HG03565 (cell line): ENCODE data around the gene OR4D2.

Experiments
- ATAC-seq: cut with Tn5 transposase; IDR thresholded peaks from one replicate; pipeline ENCODE4 v1.9.1; 2021; ENCODE audit warnings: mild to moderate bottlenecking, moderate library complexity; ENCODE audit not compliant: unreplicated experiment

OR4D2 gene

GRCh38 chr17:58172369-58173071, 5.7 kb downstream of the OR4D2 start:
- ATAC-seq, result no peak

DNA sequence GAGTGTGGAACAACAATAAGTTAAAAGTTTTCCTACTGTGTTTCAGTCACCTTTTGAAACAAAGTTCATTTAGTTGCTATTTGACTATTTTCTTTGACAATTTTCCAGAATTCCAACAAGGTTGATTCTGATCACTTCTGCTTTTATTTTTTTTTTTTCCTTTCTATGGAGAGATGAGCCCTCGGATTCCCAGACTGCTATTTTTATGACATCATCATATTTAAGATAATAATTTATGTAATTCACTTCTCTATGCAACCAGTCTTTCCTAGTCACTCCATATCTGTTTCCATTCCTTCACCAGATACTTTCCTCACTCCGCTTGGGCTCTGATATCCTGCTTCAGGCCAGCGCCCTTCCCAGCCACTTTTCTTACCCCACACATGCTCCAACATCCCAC, 8.1 kb downstream of the OR4D2 start:
- no peak for ATAC-seq

DNA sequence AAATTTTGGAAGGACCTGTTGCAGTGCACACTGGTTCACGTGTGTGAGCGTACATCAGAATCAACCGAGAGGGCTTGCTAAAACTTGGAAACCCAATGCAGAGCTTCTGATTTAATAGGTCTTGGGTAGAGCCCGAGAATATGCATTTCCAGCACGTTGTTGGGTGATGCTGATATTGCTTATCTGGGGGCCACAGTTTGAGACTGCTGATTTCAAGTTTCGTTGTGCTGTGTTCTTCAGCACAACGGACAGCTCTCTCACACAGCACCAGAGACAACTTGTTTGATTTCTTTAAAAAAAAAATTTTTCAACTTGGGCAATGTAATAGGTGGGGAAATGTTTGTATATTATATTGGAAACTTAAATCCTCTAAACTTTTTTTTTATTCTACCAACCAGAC, 9.4 kb downstream of the OR4D2 start:
- no peak for ATAC-seq

DNA sequence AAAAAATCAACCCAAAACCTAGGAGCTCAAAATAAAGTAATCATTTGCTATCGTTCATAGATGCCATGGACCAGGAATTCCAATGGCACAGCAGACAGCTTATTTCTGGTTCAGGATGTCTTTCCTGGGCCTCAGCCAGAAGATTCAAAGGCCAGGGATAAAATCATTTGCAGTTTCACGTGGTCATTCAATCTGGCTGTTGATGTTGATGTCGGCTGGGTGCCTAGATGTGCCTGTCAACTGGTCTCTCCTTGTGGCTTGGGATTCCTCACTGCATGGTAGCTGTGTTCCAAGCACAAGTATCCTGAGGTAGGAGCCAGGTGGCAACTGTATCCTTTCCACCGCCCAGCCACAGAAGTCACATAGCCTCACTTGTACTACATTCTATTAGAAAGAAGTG, 15.0 kb downstream of the OR4D2 start:
- ATAC-seq, result no peak

DNA sequence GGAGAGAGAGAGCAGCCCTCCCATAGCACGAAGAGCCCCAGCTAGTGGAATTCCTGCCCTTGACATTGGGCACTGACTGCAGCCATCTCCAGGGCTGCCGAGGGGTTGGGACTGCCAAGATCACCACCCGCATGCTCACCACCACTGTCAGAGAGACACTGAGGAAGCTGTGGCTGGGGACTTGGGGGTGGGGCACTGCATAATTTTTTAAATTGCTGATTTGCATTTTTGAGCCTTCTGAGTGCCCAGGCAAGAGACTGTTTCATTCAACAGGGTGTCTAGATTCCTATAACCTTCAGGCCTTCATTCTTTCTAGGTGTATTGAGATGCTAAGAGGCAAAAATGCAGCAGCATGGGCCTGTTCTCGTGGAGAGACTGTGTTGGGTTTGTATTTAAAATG, 16.7 kb downstream of the OR4D2 start:
- no peak for ATAC-seq

DNA sequence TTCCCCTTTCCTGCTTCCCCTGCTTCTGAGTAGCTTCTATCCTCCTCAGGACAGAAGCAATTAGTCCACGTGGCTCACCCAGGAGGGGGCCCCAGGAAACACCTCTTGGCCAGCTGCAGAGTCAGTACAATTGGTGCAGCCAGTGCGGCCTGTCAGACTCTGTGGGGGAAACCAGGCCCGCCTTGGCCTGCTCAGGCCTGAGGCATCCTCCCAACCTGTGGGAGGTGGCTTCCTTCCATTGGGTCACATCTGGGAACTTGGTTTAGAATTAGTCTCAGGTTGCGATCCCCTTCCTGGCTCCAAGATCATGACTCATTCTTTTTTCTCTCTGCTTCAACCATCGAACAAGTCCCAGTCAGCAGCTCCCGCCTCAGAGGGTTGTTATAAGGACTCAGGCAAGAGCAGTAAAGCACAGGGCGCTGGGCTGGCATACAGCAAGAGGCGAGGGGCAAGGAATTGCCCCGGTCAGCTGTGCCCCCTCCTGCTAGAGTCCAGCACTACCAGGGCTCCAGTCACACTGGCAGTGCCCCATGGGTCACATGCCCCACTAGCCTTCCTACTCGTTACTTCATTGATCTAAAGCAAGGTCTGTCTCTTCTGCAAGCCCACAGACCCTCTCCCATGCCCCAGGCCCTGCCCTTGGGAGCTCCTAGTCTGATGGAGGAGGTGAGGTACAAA, 17.7 kb downstream of the OR4D2 start:
- no peak for ATAC-seq

GRCh38 chr17:58184986-58185761, 18.4 kb downstream of the OR4D2 start:
- ATAC-seq, result no peak

DNA sequence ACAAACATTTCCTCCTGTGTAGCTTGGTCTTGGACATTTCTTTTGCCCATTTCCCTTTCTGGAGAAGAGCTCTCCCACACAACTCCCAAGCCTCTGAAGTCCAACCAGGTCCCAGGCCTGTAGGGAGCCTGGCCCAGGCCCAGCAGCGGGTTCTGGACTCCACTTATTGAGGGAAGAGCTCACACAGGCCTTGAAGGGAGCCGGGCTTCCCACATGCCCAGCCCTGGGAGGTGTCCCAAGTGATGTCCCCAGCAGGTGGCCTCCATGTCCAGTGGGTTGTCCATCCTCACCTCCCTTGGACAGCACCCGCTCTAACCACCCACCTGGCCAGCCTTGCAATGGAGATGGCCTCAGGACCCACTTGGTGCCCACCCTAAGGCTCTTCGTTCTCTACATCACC, 19.8 kb downstream of the OR4D2 start:
- ATAC-seq, result no peak

GRCh38 chr17:58187063-58187462, 20.3 kb downstream of the OR4D2 start:
- ATAC-seq, result no peak

GRCh38 chr17:58187675-58188074, 20.9 kb downstream of the OR4D2 start:
- ATAC-seq, result no peak

- no peak for ATAC-seq
Observed at GRCh38 chr17:58189436-58190146, 22.8 kb downstream of the OR4D2 start.

DNA sequence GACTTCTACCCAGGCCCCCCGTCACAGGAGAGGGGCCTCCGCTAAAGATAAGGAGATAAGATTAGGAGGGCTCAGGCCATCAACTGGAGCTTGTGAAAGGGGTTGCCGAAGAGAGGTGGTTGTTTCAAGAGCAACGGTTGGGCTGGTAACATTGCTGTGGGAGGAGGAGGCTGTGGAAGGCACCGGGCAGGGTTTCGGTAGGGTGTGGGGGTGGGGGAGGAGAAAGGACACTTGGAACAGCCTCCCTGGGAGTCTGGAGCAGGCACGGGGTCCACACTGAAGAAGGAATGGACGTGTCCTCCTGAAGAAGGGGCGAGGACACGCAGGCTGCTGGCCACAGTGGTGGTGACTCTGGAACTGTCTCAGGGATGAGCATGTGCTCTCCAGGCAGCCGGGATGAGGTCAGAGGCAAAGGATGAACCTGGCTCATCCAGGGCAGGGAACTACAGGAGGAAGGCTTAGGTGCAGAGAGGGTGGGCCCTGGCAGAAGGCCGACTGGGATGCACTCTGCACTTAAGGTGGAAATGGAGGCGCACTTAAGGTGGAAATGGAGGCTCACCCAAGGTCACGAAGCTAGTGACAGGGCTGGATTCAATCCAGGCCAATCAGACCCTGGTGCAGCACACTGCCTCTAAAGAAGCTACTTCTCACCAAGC, 24.6 kb downstream of the OR4D2 start:
- ATAC-seq, result no peak

GRCh38 chr17:58192612-58193011, 25.8 kb downstream of the OR4D2 start, which contains the start of gene EPX:
EPX (plus strand) TSS chr17:58192726; CDS start chr17:58192847, 121 bp downstream.
- ATAC-seq, result no peak

GRCh38 chr17:58193641-58194255, 27.0 kb downstream of the OR4D2 start:
- ATAC-seq, result no peak

- ATAC-seq, result no peak
Observed at GRCh38 chr17:58195518-58196123, 28.8 kb downstream of the OR4D2 start.

- no peak for ATAC-seq
Observed at GRCh38 chr17:58196610-58197009, 29.8 kb downstream of the OR4D2 start.

GRCh38 chr17:58200024-58200633, 33.3 kb downstream of the OR4D2 start:
- ATAC-seq, result no peak

DNA sequence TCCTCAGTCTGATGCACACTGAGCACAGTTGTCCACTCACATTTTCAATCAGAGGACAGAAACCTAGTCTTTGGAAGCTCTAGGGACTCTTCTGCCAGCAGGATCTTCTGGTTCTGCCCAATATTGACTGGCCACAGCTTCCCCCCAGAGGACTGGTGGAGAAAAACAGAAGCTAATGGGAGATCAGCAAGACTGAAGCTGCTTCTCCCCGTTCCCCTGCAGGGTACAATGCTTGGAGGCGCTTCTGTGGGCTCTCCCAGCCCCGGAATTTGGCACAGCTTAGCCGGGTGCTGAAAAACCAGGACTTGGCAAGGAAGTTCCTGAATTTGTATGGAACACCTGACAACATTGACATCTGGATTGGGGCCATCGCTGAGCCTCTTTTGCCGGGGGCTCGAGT, 36.1 kb downstream of the OR4D2 start:
- no peak for ATAC-seq

DNA sequence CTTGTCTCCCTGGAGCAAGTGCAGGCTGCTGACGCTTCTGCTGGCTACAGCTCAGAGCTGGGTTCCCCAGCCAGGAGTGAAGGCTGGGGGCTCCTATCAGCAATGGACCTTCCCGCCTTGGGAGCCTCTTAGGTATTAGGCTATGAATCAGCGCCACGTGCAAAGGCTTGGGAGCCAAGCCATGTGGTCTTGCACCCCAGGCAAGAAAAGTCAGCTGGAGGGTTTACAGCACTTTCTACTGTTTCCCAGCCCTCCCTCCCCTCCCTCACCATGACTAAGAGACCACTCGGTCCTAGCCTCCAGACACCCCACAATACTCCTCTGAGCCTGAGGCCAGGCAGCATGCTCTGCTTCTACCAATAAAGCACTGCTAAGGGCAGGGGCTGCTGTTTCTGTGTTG, 38.0 kb downstream of the OR4D2 start:
- ATAC-seq, result no peak
